GM23338 (cell line): ENCODE data around the gene TRAF3IP1. TPM values are rescaled to one million over a fixed set of nuclear protein-coding genes. Genes with fewer than 3 reads are reported as not detected.

Experiments
- ATAC-seq: fragments of 200-7000 bp; cut with Tn5 transposase; 3 replicates; pipeline ENCODE4 v1.9.1; 2020
- DNase-seq: peaks from one replicate; pipeline ENCODE4 v3.0.0-alpha.2; 2015; ENCODE audit warnings: low spot score
- H2AFZ ChIP-seq: fragments of 200-600 bp; sonication (generic); 2 replicates; pipeline ENCODE4 v1.8.0; 2016; ENCODE audit warnings: antibody characterized with exemption, mild to moderate bottlenecking, moderate library complexity
- H3F3A ChIP-seq: fragments of 200-600 bp; sonication (generic); replicated peaks from 2 replicates; pipeline ENCODE4 v1.8.0; 2017; ENCODE audit warnings: antibody characterized with exemption, mixed run types, low read depth
- H3K27ac ChIP-seq: fragments of 200-600 bp; sonication (generic); 2 replicates; pipeline ENCODE4 v1.6.1; 2016; ENCODE audit warnings: low read depth
- H3K27me3 ChIP-seq: fragments of 200-600 bp; sonication (generic); 2 replicates; pipeline ENCODE4 v1.8.0; 2016; ENCODE audit warnings: mild to moderate bottlenecking, mixed run types, moderate library complexity; ENCODE audit not compliant: insufficient read depth
- H3K36me3 ChIP-seq: fragments of 200-600 bp; sonication (generic); 2 replicates; pipeline ENCODE4 v1.8.0; 2016; ENCODE audit warnings: mild to moderate bottlenecking; ENCODE audit not compliant: insufficient read depth
- H3K4me1 ChIP-seq: fragments of 200-600 bp; sonication (generic); 2 replicates; pipeline ENCODE4 v1.8.0; 2016; ENCODE audit warnings: mild to moderate bottlenecking, moderate library complexity; ENCODE audit not compliant: insufficient read depth
- H3K4me2 ChIP-seq: fragments of 200-600 bp; sonication (generic); 2 replicates; pipeline ENCODE4 v1.7.1; 2017; ENCODE audit warnings: mixed run types
- H3K4me3 ChIP-seq: fragments of 200-600 bp; sonication (generic); 2 replicates; pipeline ENCODE4 v1.6.1; 2016; ENCODE audit warnings: mixed run types
- H3K79me2 ChIP-seq: fragments of 200-600 bp; sonication (generic); replicated peaks from 2 replicates; pipeline ENCODE4 v1.8.0; 2017; ENCODE audit warnings: mild to moderate bottlenecking; ENCODE audit not compliant: insufficient read depth
- H3K9me2 ChIP-seq: fragments of 200-600 bp; sonication (generic); 2 replicates; pipeline ENCODE4 v1.8.0; 2017; ENCODE audit not compliant: insufficient read depth
- H4K20me1 ChIP-seq: fragments of 200-600 bp; sonication (generic); replicated peaks from 2 replicates; pipeline ENCODE4 v1.8.0; 2017; ENCODE audit warnings: mild to moderate bottlenecking; ENCODE audit not compliant: insufficient read depth
- H3K27ac Mint-ChIP-seq: 2 replicates; pipeline ENCODE4 v1.8.0; 2020; ENCODE audit warnings: inconsistent platforms, mild to moderate bottlenecking, moderate library complexity, mixed read lengths
- H3K27me3 Mint-ChIP-seq: 3 replicates; pipeline ENCODE4 v1.8.0; 2022; ENCODE audit warnings: low read depth, mild to moderate bottlenecking, moderate library complexity, mixed read lengths, inconsistent platforms; ENCODE audit not compliant: insufficient read depth, poor library complexity
- H3K36me3 Mint-ChIP-seq: 3 replicates; pipeline ENCODE4 v1.8.0; 2021; ENCODE audit warnings: low read depth, mild to moderate bottlenecking, inconsistent platforms, moderate library complexity, mixed read lengths
- H3K4me1 Mint-ChIP-seq: 3 replicates; pipeline ENCODE4 v1.8.0; 2020; ENCODE audit warnings: mild to moderate bottlenecking, inconsistent platforms, mixed read lengths
- H3K4me3 Mint-ChIP-seq: 3 replicates; pipeline ENCODE4 v1.8.0; 2021; ENCODE audit warnings: moderate library complexity, mild to moderate bottlenecking, inconsistent platforms, mixed read lengths
- H3K9me3 Mint-ChIP-seq: 3 replicates; pipeline ENCODE4 v1.8.0; 2020; ENCODE audit warnings: moderate library complexity, mild to moderate bottlenecking, inconsistent platforms, mixed read lengths
- CREB1 ChIP-seq: fragments of 250-450 bp; sonication (Bioruptor Pico); IDR thresholded peaks from 2 replicates; pipeline ENCODE4 v1.5.0; 2020; ENCODE audit warnings: low read depth, mild to moderate bottlenecking, moderate library complexity
- EZH2 ChIP-seq: fragments of 200-600 bp; sonication (generic); IDR thresholded peaks from one replicate; pipeline ENCODE4 v1.8.0; 2017; ENCODE audit warnings: antibody characterized with exemption, mild to moderate bottlenecking, low read depth; ENCODE audit not compliant: unreplicated experiment
- EZH2phosphoT487 ChIP-seq: fragments of 200-600 bp; sonication (generic); IDR thresholded peaks from one replicate; pipeline ENCODE4 v1.8.1; 2018; ENCODE audit warnings: antibody characterized with exemption; ENCODE audit not compliant: unreplicated experiment
- JUNB ChIP-seq: IDR thresholded peaks from one replicate; pipeline ENCODE4 v1.6.1; 2016; ENCODE audit warnings: antibody characterized with exemption; ENCODE audit not compliant: unreplicated experiment
- NANOG ChIP-seq: IDR thresholded peaks from 2 replicates; pipeline ENCODE4 v1.6.1; 2016; ENCODE audit warnings: antibody characterized with exemption, borderline replicate concordance
- POLR2AphosphoS5 ChIP-seq: IDR thresholded peaks from 2 replicates; pipeline ENCODE4 v1.6.1; 2016; ENCODE audit warnings: antibody characterized with exemption, low read depth
- REST ChIP-seq: IDR thresholded peaks from one replicate; pipeline ENCODE4 v1.6.1; 2018; ENCODE audit warnings: antibody characterized with exemption; ENCODE audit not compliant: unreplicated experiment
- STAT1 ChIP-seq: IDR thresholded peaks from one replicate; pipeline ENCODE4 v1.6.1; 2016; ENCODE audit warnings: antibody characterized with exemption; ENCODE audit not compliant: unreplicated experiment
- ZNF114 ChIP-seq: fragments of 250-450 bp; sonication (Bioruptor Pico); IDR thresholded peaks from 2 replicates; pipeline ENCODE4 v1.5.0; 2020; ENCODE audit warnings: mild to moderate bottlenecking, moderate library complexity
- ZNF331 ChIP-seq: fragments of 250-450 bp; sonication (Bioruptor Pico); IDR thresholded peaks from 2 replicates; pipeline ENCODE4 v1.5.0; 2020; ENCODE audit warnings: low read depth, mild to moderate bottlenecking, moderate library complexity
- ZNF462 ChIP-seq: fragments of 250-450 bp; sonication (Bioruptor Pico); IDR thresholded peaks from 2 replicates; pipeline ENCODE4 v1.5.0; 2020; ENCODE audit warnings: mild to moderate bottlenecking, moderate library complexity
- polyA plus RNA-seq: library from polyadenylated mRNA; unstranded; fragments of >200 nt; fragmentation: Nextera tagmentation; extraction: Ambion mirVana; gene quantifications from 2 replicates; pipeline ENCODE4 v1.2.1, GENCODE V29; 2016
- total RNA-seq: library from RNA; depleted of rRNA; stranded (reverse); fragments of >200 nt; shearing (Covaris generic); gene quantifications from 2 replicates; pipeline ENCODE4 v1.2.3, GENCODE V29; 2014
- TF ChIP-seq, protein P1 (sequence below): IDR thresholded peaks from 2 replicates; pipeline ENCODE4 v1.6.1; 2016; ENCODE audit warnings: antibody characterized with exemption
- TF ChIP-seq, protein P2 (sequence below), 2 experiments: fragments of 200-600 bp in 1 of 2; sonication (generic) in 1 of 2; conservative IDR thresholded peaks; 2 replicates each; pipeline versions ENCODE4 v1.5.1 to v1.6.1; 2016 to 2017; ENCODE audit warnings: antibody characterized with exemption in 2 of 2, low read depth in 2 of 2, mild to moderate bottlenecking in 2 of 2, moderate library complexity in 1 of 2

The TRAF3IP1 gene
- total and polyA plus RNA-seq, 2 experiments from 2014 or later, result 12.5 to 20.7 TPM

DNA sequence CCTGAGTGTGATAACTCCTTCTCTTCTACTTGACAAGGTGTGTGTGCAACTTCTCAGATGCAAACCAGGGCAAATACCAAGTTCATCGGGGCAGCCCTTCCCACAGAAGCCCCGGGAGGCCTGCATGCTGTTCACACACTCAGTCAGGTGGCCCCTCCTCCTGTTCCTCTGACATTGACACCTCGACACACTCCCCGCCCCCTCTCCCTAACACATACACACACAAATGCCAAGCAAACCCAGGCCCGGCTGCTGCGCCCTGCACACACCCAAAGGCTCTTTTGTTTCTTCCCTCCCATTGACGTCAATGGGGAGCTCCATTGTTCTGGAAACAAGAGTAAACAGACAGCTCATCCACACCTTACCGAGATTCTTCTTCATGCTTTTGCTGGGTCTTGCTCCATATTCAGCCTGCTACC, 30.2 kb upstream of the TRAF3IP1 start:
- peak overlapping the region; percentile 78; the same call in 1 of the 2 replicates for H3K4me3 ChIP-seq
- peaks cover 19% of the 10 kb centered on the region for H3K27me3 Mint-ChIP-seq
- H3K27ac ChIP-seq, result no peak overlapping the region
- H3K79me2 ChIP-seq, result peaks cover 11% of the 10 kb centered on the region
- H3F3A ChIP-seq, result peaks cover 4% of the 10 kb centered on the region; the same call in 1 of the 2 replicates
- H3K4me3 Mint-ChIP-seq, result peak overlapping the region; percentile 87
- no peak overlapping the region; the same call in none of the 2 replicates for H2AFZ ChIP-seq
- no peaks in the 10 kb centered on the region; the same call in 2 of the 3 replicates for H3K36me3 Mint-ChIP-seq
- H3K27ac Mint-ChIP-seq, result no peak overlapping the region
- no peaks in the 10 kb centered on the region for H3K36me3 ChIP-seq
- DNase-seq (peak; percentile 72), ATAC-seq (peak; percentile 39)
- H3K27me3 ChIP-seq, result peaks cover 6% of the 10 kb centered on the region; the same call in 1 of the 2 replicates
- peak overlapping the region; percentile 98 for H3K4me2 ChIP-seq
- no peak; the same call in 1 of the 2 replicates for TF ChIP-seq CREB1 (CRISPR knock-in tag)
- TF ChIP-seq STAT1, result no peak
- TF ChIP-seq, protein P1, sequence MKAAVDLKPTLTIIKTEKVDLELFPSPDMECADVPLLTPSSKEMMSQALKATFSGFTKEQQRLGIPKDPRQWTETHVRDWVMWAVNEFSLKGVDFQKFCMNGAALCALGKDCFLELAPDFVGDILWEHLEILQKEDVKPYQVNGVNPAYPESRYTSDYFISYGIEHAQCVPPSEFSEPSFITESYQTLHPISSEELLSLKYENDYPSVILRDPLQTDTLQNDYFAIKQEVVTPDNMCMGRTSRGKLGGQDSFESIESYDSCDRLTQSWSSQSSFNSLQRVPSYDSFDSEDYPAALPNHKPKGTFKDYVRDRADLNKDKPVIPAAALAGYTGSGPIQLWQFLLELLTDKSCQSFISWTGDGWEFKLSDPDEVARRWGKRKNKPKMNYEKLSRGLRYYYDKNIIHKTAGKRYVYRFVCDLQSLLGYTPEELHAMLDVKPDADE, result no peak
- no peak for TF ChIP-seq REST
- no peak for TF ChIP-seq POLR2AphosphoS5
- TF ChIP-seq ZNF331 (CRISPR knock-in tag), result no peak
- TF ChIP-seq ZNF114 (CRISPR knock-in tag), result no peak
- TF ChIP-seq EZH2, result no peak
- TF ChIP-seq EZH2phosphoT487, result no peak
- TF ChIP-seq, protein P2, sequence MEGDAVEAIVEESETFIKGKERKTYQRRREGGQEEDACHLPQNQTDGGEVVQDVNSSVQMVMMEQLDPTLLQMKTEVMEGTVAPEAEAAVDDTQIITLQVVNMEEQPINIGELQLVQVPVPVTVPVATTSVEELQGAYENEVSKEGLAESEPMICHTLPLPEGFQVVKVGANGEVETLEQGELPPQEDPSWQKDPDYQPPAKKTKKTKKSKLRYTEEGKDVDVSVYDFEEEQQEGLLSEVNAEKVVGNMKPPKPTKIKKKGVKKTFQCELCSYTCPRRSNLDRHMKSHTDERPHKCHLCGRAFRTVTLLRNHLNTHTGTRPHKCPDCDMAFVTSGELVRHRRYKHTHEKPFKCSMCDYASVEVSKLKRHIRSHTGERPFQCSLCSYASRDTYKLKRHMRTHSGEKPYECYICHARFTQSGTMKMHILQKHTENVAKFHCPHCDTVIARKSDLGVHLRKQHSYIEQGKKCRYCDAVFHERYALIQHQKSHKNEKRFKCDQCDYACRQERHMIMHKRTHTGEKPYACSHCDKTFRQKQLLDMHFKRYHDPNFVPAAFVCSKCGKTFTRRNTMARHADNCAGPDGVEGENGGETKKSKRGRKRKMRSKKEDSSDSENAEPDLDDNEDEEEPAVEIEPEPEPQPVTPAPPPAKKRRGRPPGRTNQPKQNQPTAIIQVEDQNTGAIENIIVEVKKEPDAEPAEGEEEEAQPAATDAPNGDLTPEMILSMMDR (conservative IDR thresholded peaks at IDR 0.05; ENCODE audit: low read depth in 2 of 2), result no peak
- TF ChIP-seq JUNB, result no peak
- TF ChIP-seq ZNF462 (CRISPR knock-in tag), result no peak
- TF ChIP-seq NANOG, result no peak
- H3K4me1 ChIP-seq, result peaks cover 26% of the 10 kb centered on the region
- H3K4me1 Mint-ChIP-seq, result peaks cover 36% of the 10 kb centered on the region
- no peaks in the 10 kb centered on the region for H3K9me3 Mint-ChIP-seq
- no peaks in the 10 kb centered on the region for H3K9me2 ChIP-seq
- peaks cover 15% of the 10 kb centered on the region; the same call in 1 of the 2 replicates for H4K20me1 ChIP-seq
